GM18861 (cell line): Measurements from ENCODE around the gene CISD1.

Experiments
- ATAC-seq: cut with Tn5 transposase; IDR thresholded peaks from one replicate; pipeline ENCODE4 v1.9.1; 2021; ENCODE audit not compliant: unreplicated experiment

CISD1 gene

DNA sequence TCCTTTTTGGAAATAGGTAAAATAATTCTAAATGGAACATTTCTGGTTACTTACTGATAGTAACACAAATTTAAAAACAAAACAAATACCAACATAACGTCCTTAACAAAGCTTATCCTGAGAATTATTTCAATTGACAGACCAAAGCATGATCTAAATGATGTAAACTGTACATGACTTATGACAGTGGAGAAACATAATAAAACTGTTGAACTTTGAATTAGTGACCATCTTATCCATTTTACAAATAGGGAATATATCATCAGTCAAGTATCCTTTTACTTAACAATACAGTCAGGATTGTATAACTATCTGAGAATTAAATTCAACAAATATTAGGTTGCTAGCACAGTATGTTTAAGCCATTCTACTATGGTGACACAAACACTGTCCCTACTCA, 3.7 kb upstream of the CISD1 start:
- no peak for ATAC-seq

DNA sequence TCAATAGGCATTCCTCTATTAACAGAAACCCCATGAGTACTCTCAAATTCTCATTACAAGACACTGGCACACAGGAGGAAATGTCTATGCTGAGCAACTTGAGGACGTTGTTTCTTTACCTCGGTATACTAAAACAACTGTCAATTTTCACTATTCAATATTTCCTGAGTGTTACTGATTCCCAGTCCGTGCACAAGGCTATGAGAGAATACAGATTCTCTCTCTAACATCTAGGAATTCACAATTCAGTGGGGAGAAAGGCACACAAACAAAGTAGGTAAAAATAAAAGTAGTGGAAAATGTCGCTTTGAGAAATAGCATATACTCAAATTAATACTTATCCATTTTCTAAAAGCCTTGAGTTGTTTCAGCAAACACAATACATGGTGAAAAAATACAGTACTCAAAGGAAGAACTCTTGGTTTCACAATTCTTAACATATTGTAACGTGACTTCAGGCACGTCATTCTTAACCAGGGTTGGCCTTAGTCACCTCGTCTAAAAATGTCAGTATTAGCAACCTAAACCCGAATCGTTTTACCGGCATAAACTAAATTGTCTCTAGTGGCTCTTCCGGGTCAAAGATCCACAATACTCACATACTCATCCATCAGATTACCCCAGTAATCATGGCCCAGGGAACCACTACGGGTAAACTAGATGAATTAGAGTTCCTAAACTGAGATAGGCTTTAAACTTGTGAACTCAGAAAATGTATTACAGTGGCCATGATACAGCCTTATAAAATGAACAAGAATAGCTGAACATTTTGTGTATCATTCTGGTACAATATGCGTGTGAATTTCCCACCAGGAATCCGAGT, 2.7 kb upstream of the CISD1 start:
- ATAC-seq, result peak; percentile 23

DNA sequence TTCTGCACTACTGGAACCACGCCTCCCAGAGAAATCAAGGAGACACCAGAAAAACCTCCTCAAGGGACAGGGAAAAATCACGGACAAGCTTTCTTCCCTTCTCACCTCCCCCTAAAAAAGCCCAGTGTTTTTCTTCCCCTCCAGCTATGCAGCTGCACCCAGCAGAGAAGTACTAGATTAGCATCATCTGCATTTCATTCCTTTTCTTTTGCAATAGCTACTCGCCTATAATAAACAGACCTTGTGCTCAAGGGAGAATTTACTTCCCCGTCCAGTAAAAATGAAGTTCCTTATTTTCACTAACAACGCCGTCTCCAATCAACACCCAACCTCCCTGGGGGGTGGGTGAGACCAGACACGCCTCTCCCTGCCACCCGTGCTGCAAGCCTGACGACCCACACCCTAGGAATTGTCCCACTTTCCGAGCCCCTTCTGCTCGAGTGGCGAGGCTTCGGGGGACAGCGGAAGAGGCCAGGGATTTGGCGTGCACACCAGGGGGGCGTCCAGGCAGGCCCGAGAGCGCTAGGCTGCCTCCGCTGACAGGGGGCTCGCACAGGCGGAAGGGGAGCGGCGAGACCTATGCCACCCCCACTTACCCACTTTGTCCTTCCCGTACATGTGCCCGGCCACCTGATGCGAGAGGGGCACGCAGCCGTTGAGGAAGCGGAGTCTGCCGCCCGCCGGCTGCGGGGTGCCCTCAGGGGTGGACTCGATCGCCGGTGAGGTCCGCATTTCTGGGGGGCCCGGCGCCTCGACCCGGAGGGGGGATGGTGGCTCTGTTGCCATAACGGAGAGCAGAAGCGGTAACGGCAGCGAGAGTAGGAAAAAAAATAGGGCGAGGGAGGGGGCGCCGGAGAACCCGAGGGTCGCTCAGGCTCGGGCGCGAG, 1.9 kb upstream of the CISD1 start:
- no peak for ATAC-seq

GRCh38 chr10:58267713-58268453, 1.1 kb upstream of the CISD1 start, which contains the start of gene IPMK:
Gene IPMK (minus strand): TSS chr10:58267894. CDS start chr10:58267611, 283 bp downstream.
- ATAC-seq, result peak; percentile 41

DNA sequence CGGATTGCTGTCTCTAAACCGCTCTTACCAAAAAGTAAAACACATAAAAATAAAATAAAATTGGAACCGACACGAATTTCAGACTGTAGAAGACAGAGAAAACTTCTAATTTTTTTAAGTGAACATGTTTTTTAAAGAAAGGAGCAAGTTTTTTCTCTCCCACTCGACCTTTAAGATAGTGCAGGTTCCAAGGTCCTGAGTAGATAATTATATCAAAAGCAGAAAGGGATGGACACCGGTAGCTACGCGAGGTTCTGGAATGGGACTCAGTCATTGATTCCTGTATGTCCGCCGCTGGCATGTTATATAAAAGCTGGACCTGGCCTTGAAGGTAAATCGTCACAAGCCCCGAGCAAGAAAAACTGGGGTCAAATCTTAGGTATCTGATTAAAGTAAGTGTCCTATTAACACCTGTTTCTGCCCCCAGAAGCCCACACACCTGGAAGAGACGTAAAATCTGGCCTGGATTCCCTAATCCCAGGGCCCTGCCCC, 462 bp upstream of the CISD1 start:
- ATAC-seq, result no peak

- no peak for ATAC-seq
These were observed 874 bp downstream of the CISD1 start for GRCh38 chr10:58269782-58270290.

- no peak for ATAC-seq
These were observed 6.3 kb downstream of the CISD1 start for GRCh38 chr10:58275261-58275660.

DNA sequence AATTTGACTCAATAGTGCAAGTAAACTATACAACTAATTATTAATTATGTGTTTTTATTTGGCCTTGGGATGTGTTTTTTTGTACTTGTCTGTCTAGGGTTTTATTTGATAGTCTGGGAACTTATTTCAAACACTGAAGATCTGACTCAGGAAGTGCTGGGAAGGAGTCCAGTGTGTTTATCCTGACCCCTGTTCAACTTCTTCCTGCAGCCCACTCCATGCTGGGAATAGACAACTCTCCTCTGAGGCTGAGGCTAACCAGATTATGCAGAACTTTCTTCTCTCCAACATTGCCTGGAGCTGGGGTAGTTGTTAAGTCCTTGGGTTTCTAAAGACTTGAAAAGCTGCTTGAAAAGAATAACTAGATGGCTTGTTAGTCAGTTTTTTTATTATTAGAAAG, 6.9 kb downstream of the CISD1 start:
- no peak for ATAC-seq

DNA sequence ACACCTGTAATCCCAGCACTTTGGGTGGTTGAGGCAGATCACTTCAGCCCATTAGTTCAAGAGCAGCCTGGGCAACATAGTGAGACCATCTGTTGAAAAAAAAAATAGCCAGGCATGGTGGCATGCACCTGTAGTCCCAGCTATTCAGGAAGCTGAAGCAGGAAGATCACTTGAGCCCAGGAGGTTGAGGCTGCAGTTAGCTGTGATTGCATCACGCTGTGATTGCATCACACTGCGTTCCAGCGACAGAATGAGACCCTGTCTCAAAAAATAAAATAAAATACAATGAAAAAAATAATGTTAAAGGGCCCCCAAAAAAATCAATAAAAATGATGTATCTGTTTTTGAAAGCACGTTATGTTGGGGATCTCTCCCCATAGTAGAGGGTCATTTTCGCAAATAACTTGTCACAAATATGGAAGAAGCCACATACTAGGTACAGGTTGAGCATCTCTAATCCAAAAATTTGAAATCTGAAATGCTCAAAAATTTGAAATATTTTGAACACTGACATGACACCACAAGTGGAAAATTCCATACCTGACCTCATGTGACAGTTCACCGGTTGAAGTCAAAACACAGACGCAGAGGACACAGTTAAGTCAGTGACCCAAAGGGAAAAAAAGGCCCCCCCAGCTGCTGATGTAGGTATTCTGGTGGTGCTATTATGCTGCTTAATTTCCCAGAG, 9.5 kb downstream of the CISD1 start:
- ATAC-seq, result no peak

DNA sequence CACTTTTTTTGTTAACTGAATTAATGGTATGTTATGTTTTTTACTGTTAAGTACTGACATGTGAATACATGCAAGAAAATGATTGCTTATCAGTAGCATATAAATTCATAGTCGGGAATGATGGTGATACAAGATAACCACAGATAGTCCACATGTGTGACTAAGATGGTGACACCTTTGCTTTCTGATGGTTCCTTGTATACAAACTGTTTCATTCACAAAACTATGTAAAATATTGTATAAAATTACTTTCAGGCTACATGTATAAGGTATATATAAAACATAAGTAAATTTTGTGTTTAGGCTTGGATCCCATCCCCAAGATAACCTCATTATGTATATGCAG, 10.0 kb downstream of the CISD1 start:
- no peak for ATAC-seq

DNA sequence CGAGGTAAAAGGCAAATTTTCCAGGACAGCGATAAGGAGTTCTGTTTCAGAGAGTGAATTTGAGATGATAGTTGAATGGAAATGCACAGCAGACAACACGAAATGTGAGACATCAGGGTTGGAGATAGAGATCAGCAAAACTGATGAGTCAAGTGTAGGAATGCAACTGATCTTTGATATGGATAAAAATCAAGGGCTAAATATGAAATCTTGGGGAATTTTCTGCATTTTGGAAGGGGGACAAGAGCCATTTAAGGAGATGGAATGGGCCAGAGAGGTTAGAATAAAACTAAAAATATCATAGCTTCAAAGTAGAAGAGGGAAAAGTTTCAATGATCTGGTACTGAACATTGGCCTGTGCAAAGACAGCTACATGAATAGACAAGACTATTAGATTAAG, 11.5 kb downstream of the CISD1 start:
- no peak for ATAC-seq

GRCh38 chr10:58281092-58281752, 12.3 kb downstream of the CISD1 start:
- ATAC-seq, result no peak

DNA sequence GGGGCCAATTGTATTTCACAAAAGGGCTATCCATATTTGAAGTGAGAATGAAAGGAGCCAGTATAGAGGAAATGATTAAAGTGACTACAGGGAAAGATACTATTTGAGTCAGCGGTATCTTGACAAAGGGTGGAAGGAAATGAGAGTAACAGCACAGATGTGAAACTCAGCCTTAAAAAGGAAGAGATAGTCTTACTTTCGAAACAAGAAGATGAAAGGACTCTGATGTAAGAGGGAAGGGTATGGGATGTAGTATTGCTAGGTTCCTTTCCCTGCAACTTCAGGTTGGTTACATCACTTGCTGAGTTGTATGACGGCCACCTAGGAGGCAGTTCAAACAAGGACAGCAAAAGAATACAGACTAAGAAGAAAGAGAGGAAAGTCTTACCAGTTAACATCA, 13.7 kb downstream of the CISD1 start:
- ATAC-seq, result peak; percentile 96

DNA sequence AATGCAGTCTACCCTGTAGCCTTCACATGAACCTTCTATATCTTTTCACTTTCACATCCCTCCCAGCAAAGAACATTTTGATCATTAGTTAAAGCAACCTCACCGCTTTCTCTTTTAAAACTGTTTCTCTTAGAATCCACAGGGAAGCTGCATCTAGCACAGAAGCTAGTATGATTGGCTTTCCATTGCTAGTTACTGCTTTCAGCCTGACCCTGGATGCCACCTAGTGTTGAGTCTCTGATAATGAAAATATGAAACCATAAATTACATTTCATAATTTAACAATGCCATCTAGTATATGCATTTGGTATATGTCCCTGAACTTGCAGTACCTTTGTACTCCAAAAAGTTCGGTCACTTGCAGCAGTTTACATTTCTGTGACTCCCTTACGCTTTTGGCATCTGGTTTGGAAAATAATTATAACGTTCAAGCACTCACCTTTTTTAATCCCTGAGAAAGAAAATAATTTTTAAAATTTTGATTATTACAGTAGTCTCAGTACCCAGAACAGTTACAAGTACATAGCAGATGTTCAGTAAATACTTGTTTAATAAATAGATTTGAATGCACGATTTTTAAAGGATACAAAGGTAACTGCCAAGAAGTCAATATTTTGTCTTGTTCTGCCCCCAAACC, 22.7 kb downstream of the CISD1 start:
- peak; percentile 92 for ATAC-seq

DNA sequence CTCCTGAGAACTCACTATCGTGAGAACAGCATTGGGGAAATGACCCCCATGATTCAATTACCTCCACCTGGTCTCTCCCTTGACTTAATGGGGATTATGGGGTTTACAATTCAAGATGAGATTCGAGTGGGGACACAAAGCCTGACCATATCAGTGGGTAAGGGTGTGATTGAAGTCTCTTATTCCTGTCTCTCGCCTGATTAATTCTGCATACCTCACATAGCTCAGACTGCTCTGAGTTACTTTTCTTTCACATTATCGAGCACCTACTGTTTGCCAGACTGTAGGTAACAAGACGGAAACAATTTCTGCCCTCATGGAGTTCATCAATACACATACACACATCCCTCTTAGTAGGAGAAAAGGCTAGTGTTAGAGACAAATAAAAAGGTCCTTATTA, 25.0 kb downstream of the CISD1 start:
- ATAC-seq, result no peak

DNA sequence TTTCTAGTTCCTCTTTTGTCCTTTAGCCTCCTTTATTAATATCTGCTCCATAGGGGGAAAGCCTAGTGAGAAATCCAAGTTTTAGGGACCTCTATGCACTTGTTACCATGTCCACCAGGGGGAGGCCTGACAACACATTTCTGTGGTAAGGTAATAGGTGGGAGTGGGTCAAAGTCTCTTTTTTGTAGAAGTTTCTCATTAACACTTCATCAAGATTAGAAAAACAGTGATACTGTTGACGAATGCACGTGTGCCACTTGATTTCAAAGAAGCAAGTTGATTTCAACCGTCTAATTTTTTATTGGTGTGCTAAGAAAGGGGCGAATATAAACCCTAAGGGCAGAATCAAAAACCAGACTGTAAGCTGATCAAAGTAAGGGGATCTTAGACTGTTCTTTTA, 30.6 kb downstream of the CISD1 start:
- ATAC-seq, result peak; percentile 86

- no peak for ATAC-seq
These were observed 31.7 kb downstream of the CISD1 start for GRCh38 chr10:58300676-58301075.

DNA sequence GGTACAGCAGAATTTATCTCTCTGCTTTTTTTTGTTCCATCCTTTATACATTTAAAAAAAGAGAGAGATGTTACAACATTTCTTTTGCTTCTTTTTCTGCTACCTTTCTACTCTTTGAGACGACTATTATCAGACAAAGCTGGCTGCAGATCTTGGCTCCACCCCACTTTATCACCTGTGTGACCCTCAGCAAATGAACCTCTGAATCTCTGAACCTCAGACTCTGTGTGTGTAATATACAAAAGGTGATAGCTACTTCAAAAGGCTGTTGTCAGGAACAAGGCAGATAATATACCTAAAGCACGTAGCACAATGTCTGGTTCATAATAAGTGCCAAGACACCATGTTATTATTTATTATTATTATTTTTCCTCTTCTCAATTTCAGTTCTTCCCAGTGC, 33.3 kb downstream of the CISD1 start:
- ATAC-seq, result no peak

- no peak for ATAC-seq
These were observed 35.2 kb downstream of the CISD1 start for GRCh38 chr10:58304099-58304633.
